Esophagus squamous epithelium (tissue), 5 donors: ENCODE results near the gene VMP1. TPM values are rescaled to one million over a fixed set of nuclear protein-coding genes. Genes with fewer than 3 reads are reported as not detected.
A peak's percentile ranks its signal among the peaks of the same experiment; 100 is the strongest.
"Not testable (repeated sequence)": the region's sequence is repeated elsewhere in the genome, so short reads cannot be mapped to it uniquely, and the experiment has no call there.

Experiments
- DNase-seq: peaks from one replicate; lab custom pipeline; 2025; lab: John Stamatoyannopoulos, UW
- H3K27ac ChIP-seq, 4 donors: fragments of 200-600 bp; sonication (generic); one replicate each; pipeline ENCODE4 v1.5.1; 2016 to 2019; ENCODE audit warnings: mild to moderate bottlenecking in 1 of 4
- H3K27me3 ChIP-seq, 4 donors: fragments of 200-600 bp; sonication (generic); 1 replicate in 3 of 4; 2 replicates in 1 of 4; pipeline versions ENCODE4 v1.5.1 to v1.6.0; 2017 to 2021; ENCODE audit warnings: antibody characterized with exemption in 1 of 4
- H3K36me3 ChIP-seq, 3 donors: fragments of 200-600 bp; sonication (generic); one replicate each; pipeline ENCODE4 v1.5.1; 2016 to 2019
- H3K4me1 ChIP-seq, 3 donors: fragments of 200-600 bp; sonication (generic); one replicate each; pipeline ENCODE4 v1.5.1; 2017 to 2019
- H3K4me3 ChIP-seq, 4 donors: fragments of 200-600 bp; sonication (generic); 1 replicate in 3 of 4; 2 replicates in 1 of 4; pipeline ENCODE4 v1.5.1; 2016 to 2019; ENCODE audit warnings: mild to moderate bottlenecking in 2 of 4, moderate library complexity in 1 of 4
- H3K9me3 ChIP-seq, 3 donors: fragments of 200-600 bp; sonication (generic); one replicate each; pipeline ENCODE4 v1.5.1; 2016 to 2019
- POLR2A ChIP-seq, 4 donors: fragments of 450-650 bp; IDR thresholded peaks; one replicate each; pipeline ENCODE4 v1.6.1; 2017; ENCODE audit warnings: antibody characterized with exemption in 4 of 4, mild to moderate bottlenecking in 4 of 4, moderate library complexity in 3 of 4
- WGBS, 2 donors: methylation state at CpG; one replicate each; pipeline ENCODE4 v1.1.5; 2018; 5-methylcytosine and 5-hydroxymethylcytosine counted together
- intact Hi-C: fragments of 100-400 bp; cut with DNase I; formaldehyde crosslinking; loops from one replicate; pipeline ENCODE4 v1.15.0; 2022
- total RNA-seq, 4 donors: library from RNA; depleted of rRNA; stranded (reverse); fragments of >200 nt; gene quantifications; one replicate each; pipeline ENCODE4 v1.1.0, GENCODE V29; 2016
- TF ChIP-seq, protein P1 (sequence below), 6 experiments: fragments of 450-650 bp in 4 of 6; fragments of 200-600 bp in 2 of 6; sonication (generic) in 2 of 6; IDR thresholded peaks; one replicate each; pipeline ENCODE4 v1.5.1; 2016 to 2019; ENCODE audit warnings: antibody characterized with exemption in 6 of 6, mild to moderate bottlenecking in 4 of 6, moderate library complexity in 4 of 6
- donor health status: DM: yes; HTN: yes; CAD: no.

VMP1 gene
- total RNA-seq, 4 donors from 2014 or later = 132 to 363 (median 141) TPM

DNA sequence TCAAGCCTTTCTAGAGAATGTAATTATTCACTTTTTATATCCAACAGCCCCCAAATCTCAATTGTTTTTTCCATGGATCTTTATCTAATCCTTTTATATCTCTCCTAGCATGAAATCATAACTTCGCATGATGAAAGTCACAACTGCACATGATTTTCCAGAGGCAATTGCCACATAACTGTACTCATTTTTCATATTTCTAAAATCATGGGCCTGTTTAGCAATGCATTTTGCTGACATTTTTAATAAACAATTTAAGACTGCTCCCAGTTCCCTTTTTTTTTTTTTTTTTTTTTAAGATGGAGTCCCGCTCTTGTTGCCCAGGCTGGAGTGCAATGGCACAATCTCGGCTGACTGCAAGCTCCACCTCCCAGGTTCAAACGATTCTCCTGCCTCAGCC, 83.5 kb downstream of the VMP1 start:
- Histone ChIP-seq H3K4me3 (no peak overlapping the region), H3K27me3 (no peaks in the 10 kb centered on the region), H3K36me3 (peaks cover 0 to 6% (median 0%) of the 10 kb centered on the region in 3 donors), H3K4me1 (peaks cover 14 to 41% (median 26%) of the 10 kb centered on the region in 3 donors), H3K27ac (peak overlapping the region; percentile 49 to 82 (median 68)), H3K9me3 (no peaks in the 10 kb centered on the region)
- no peak for DNase-seq
- TF ChIP-seq, protein P1, sequence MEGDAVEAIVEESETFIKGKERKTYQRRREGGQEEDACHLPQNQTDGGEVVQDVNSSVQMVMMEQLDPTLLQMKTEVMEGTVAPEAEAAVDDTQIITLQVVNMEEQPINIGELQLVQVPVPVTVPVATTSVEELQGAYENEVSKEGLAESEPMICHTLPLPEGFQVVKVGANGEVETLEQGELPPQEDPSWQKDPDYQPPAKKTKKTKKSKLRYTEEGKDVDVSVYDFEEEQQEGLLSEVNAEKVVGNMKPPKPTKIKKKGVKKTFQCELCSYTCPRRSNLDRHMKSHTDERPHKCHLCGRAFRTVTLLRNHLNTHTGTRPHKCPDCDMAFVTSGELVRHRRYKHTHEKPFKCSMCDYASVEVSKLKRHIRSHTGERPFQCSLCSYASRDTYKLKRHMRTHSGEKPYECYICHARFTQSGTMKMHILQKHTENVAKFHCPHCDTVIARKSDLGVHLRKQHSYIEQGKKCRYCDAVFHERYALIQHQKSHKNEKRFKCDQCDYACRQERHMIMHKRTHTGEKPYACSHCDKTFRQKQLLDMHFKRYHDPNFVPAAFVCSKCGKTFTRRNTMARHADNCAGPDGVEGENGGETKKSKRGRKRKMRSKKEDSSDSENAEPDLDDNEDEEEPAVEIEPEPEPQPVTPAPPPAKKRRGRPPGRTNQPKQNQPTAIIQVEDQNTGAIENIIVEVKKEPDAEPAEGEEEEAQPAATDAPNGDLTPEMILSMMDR (IDR thresholded peaks at IDR 0.05) = no peak
- TF ChIP-seq POLR2A (IDR thresholded peaks at IDR 0.05) = no peak
- 56 to 80% methylated on average over 4 of the region's 4 CpGs for WGBS, 2 donors
- intact Hi-C loops = no loop called here

DNA sequence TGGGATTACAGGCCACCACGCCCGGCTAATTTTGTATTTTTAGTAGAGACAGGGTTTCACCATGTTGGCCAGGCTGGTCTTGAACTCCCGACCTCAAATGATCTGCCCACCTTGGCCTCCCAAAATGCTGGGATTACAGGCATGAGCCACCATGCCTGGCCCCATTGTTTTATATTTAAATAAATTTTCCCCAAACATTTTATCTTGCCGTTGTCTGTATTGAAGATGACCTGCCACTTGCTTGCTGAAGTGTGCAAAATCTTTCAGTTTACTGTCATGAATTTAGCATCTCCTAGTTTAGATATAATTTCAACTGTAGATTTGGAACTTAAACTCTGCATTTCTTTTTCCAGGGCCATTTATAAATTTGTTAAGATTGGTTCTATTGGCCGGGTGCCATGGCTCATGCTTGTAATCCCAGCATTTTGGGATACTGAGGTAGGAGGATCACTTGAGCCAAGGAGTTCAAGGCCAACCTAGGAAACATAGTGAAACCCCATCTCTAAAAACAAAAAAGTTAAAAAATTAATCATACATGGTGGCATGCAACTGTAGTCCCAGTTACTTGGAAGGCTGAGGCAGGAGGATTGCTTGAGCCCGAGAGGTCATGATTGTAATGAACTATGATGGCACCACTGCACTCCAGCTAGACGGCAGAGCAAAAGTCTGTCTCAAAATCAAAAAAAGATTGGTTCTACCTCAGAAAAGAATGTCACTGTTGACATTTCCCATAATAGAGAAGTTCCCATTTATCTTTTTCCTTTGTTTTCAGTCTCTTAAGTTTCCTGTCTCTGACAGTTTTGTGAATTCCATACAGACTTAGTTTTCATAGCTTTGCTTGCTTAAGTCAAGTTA, 84.4 kb downstream of the VMP1 start:
- Histone ChIP-seq H3K27ac (peak overlapping the region in 3 of 4 donors; percentile 29 to 72 (median 65)), H3K9me3 (no peaks in the 10 kb centered on the region), H3K4me3 (no peak overlapping the region), H3K27me3 (no peaks in the 10 kb centered on the region), H3K4me1 (peaks cover 14 to 32% (median 28%) of the 10 kb centered on the region in 3 donors), H3K36me3 (peaks cover 0 to 6% (median 0%) of the 10 kb centered on the region in 3 donors)
- no peak for DNase-seq
- TF ChIP-seq, protein P1 (IDR thresholded peaks at IDR 0.05) = no peak
- no peak for TF ChIP-seq POLR2A (IDR thresholded peaks at IDR 0.05)
- intact Hi-C loops = no loop called here
- WGBS, 2 donors = 92 to 94% methylated on average over 6 to 7 of the region's 7 CpGs

DNA sequence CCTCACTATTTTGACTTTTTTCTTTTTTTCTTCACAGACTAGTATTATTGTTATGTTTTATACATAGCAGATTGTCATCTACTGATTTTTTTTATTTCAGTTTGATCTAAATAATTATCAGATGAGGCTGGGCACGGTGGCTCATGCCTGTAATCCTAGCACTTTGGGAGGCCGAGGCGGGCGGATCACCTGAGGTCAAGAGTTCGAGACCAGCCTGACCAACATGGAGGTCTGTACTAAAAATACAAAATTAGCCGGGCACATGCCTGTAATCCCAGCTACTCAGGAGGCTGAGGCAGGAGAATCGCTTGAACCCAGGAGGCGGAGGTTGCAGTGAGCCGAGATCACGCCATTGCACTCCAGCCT, 85.0 kb downstream of the VMP1 start:
- WGBS, 2 donors = 97% methylated on average over 8 of the region's 10 CpGs; no CpG with 5 or more reads in 1 of the 2 donors
- H3K4me3 ChIP-seq, DNase-seq, H3K9me3 ChIP-seq, intact Hi-C loops, H3K36me3 ChIP-seq, H3K27me3 ChIP-seq: not testable (repeated sequence)
- Histone ChIP-seq H3K4me1 (peaks cover 10 to 26% (median 23%) of the 10 kb centered on the region in 3 donors), H3K27ac (peak overlapping the region in 2 of 4 donors; percentile 65 to 72)

DNA sequence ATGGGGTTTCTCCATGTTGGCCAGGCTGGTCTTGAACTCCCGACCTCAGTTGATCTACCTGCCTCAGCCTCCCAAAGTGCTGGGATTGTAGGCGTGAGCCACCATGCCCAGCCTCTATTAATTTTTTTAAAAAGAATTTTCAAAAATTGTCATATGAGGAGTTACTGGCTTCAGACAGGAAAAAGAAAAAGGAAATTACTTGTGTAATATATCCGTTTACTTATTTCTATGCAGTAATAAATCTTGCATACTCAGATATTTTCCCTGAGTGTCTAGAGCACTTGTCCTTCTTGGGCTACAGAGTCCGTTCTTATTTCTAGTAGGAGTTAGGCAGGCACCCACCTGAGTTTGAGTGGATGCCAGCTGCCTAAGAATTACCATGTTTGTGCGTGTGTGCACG, 85.8 kb downstream of the VMP1 start:
- TF ChIP-seq, protein P1 (IDR thresholded peaks at IDR 0.05) = no peak
- TF ChIP-seq POLR2A (IDR thresholded peaks at IDR 0.05) = no peak

DNA sequence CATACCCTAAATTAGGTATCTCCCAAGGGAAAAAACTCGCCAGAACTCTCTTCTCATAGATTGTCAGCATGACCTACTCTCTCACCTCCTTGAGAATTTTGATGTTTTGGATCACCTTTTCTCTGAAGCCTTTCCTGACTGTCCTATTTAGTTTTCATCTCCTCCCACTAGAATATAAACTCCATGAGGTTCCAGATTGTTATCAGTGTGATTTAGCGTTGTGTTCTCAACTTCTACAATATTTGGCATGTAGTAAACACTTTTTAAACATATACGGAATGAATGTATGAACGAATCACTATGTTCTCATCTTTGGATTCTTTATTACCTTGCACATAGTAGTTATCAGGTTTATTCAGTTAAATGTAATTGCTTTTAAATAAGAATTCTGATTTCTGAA, 88.7 kb downstream of the VMP1 start:
- no peak for DNase-seq
- Histone ChIP-seq H3K27ac (no peak overlapping the region), H3K27me3 (no peaks in the 10 kb centered on the region), H3K4me3 (no peak overlapping the region), H3K4me1 (peaks cover 0 to 7% (median 0%) of the 10 kb centered on the region in 3 donors), H3K36me3 (peaks cover 0 to 6% (median 0%) of the 10 kb centered on the region in 3 donors), H3K9me3 (no peaks in the 10 kb centered on the region)
- 91 to 92% methylated on average over 4 of the region's 4 CpGs for WGBS, 2 donors
- intact Hi-C loops = no loop called here
- TF ChIP-seq, protein P1 (IDR thresholded peaks at IDR 0.05) = no peak
- no peak for TF ChIP-seq POLR2A (IDR thresholded peaks at IDR 0.05)

More for the DNA sequence above, 85.8 kb downstream of the VMP1 start:
- no peaks in the 10 kb centered on the region for H3K27me3 ChIP-seq
- intact Hi-C loops = no loop called here
- peaks cover 2 to 18% (median 15%) of the 10 kb centered on the region in 3 donors for H3K4me1 ChIP-seq
- no peak overlapping the region for H3K27ac ChIP-seq
- no peaks in the 10 kb centered on the region for H3K9me3 ChIP-seq
- H3K36me3 ChIP-seq = peaks cover 0 to 6% (median 0%) of the 10 kb centered on the region in 3 donors
- DNase-seq = no peak
- no CpG with 5 or more reads among the region's 6 CpGs for WGBS, 2 donors
- H3K4me3 ChIP-seq = no peak overlapping the region
